Stimulated activated memory B cell treated with anti-CD40 and anti-IgM and Interleukin-4, amounts not matched to agents 10 μg/mL and 1 μg/mL and 100 μg/mL, for 72 hours (primary cell): ENCODE results near the gene PRM1.
A peak's percentile ranks its signal among the peaks of the same experiment; 100 is the strongest.
"Not testable (repeated sequence)": the region's sequence is repeated elsewhere in the genome, so short reads cannot be mapped to it uniquely, and the experiment has no call there.

Experiments used
- ATAC-seq: fragments of 150-1000 bp; cut with Tn5 transposase; 2 replicates; pipeline ENCODE4 v1.10.0; 2021
- H3K27ac Mint-ChIP-seq: one replicate; pipeline ENCODE4 v1.8.0; 2022; ENCODE audit warnings: mild to moderate bottlenecking, mixed read lengths
- H3K27me3 Mint-ChIP-seq: one replicate; pipeline ENCODE4 v1.8.0; 2022; ENCODE audit warnings: mixed read lengths
- H3K36me3 Mint-ChIP-seq: one replicate; pipeline ENCODE4 v1.8.0; 2022; ENCODE audit warnings: mixed read lengths
- H3K4me1 Mint-ChIP-seq: one replicate; pipeline ENCODE4 v1.8.0; 2022; ENCODE audit warnings: mixed read lengths
- H3K4me3 Mint-ChIP-seq: one replicate; pipeline ENCODE4 v1.8.0; 2022; ENCODE audit warnings: mild to moderate bottlenecking, moderate library complexity, mixed read lengths
- H3K9me3 Mint-ChIP-seq: one replicate; pipeline ENCODE4 v1.8.0; 2022; ENCODE audit warnings: mixed read lengths

Gene PRM1

GRCh38 chr16:11292076-11292748, 11.1 kb upstream of the PRM1 start:
- Mint-ChIP-seq H3K27me3 (no peaks in the 10 kb centered on the region), H3K27ac (peak overlapping the region; percentile 36), H3K4me3 (no peak overlapping the region), H3K36me3 (no peaks in the 10 kb centered on the region), H3K9me3 (no peaks in the 10 kb centered on the region), H3K4me1 (peaks cover 45% of the 10 kb centered on the region)
- ATAC-seq, result no peak

- Mint-ChIP-seq H3K27ac (no peak overlapping the region), H3K4me1 (peaks cover 50% of the 10 kb centered on the region), H3K9me3 (no peaks in the 10 kb centered on the region), H3K27me3 (no peaks in the 10 kb centered on the region), H3K4me3 (no peak overlapping the region), H3K36me3 (no peaks in the 10 kb centered on the region)
- ATAC-seq, result no peak
Measured at GRCh38 chr16:11291091-11291703, 10.1 kb upstream of the PRM1 start.

GRCh38 chr16:11290102-11290893, 9.2 kb upstream of the PRM1 start:
- H3K36me3 Mint-ChIP-seq, result no peaks in the 10 kb centered on the region
- no peak for ATAC-seq
- no peaks in the 10 kb centered on the region for H3K9me3 Mint-ChIP-seq
- H3K27ac Mint-ChIP-seq, result peak overlapping the region; percentile 47
- H3K4me1 Mint-ChIP-seq, result peaks cover 58% of the 10 kb centered on the region
- H3K4me3 Mint-ChIP-seq, result no peak overlapping the region
- no peaks in the 10 kb centered on the region for H3K27me3 Mint-ChIP-seq

- not testable (repeated sequence) for H3K27me3 Mint-ChIP-seq, ATAC-seq, H3K4me3 Mint-ChIP-seq, H3K36me3 Mint-ChIP-seq, H3K9me3 Mint-ChIP-seq
- peak overlapping the region; percentile 47 for H3K27ac Mint-ChIP-seq
- peaks cover 54% of the 10 kb centered on the region for H3K4me1 Mint-ChIP-seq
Measured at GRCh38 chr16:11289696-11290095, 8.6 kb upstream of the PRM1 start.

DNA sequence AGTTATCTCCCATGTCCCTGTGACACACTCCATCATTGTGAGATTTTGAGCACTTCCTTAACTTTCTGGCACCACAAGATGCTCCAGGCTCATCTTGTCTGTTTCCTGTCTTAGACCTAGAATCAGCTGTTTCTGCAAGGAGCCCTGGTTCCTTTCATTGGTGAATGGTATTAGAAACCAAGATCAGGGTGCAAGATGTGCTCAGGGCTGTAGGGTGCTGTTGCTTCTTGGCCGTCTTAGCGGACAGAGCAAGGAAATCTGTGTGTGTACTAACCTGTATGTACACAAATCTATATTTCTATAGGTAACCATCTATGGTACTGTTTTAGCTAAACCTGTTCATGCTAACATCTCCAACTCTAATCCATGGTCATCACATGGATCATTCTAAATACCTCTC, 8.1 kb upstream of the PRM1 start:
- Mint-ChIP-seq H3K36me3 (no peaks in the 10 kb centered on the region), H3K4me1 (peaks cover 50% of the 10 kb centered on the region), H3K4me3 (no peak overlapping the region), H3K27me3 (no peaks in the 10 kb centered on the region), H3K9me3 (no peaks in the 10 kb centered on the region), H3K27ac (no peak overlapping the region)
- no peak for ATAC-seq

DNA sequence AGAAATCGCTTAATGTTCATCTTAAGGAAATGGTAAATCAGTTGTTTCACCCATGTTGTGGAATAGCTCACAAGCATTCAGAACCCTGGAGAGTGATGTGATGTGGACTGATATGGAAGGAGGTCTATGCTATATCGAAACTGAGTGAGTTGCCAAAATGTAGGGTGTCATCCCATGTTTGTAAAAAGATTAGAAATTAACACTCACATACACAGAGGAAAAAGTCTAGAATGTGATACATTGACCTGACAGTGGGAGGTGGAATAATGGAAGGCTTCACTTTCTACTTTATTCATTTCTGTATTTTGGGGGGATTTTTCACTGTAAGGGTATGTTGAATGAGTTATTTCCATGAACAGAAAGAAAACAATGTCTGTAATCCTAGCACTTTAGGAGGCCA, 4.7 kb upstream of the PRM1 start:
- H3K27me3 Mint-ChIP-seq, result no peaks in the 10 kb centered on the region

GRCh38 chr16:11283820-11284248, 2.7 kb upstream of the PRM1 start:
- H3K27ac Mint-ChIP-seq, result peak overlapping the region; percentile 24
- H3K9me3 Mint-ChIP-seq, result no peaks in the 10 kb centered on the region
- H3K4me1 Mint-ChIP-seq, result peaks cover 47% of the 10 kb centered on the region
- no peak for ATAC-seq
- no peaks in the 10 kb centered on the region for H3K36me3 Mint-ChIP-seq
- no peak overlapping the region for H3K4me3 Mint-ChIP-seq
- H3K27me3 Mint-ChIP-seq, result no peaks in the 10 kb centered on the region

More for the DNA sequence above, 4.7 kb upstream of the PRM1 start:
- no peak for ATAC-seq
- no peak overlapping the region for H3K4me3 Mint-ChIP-seq
- peak overlapping the region; percentile 38 for H3K27ac Mint-ChIP-seq
- no peaks in the 10 kb centered on the region for H3K36me3 Mint-ChIP-seq
- peaks cover 34% of the 10 kb centered on the region for H3K4me1 Mint-ChIP-seq
- H3K9me3 Mint-ChIP-seq, result no peaks in the 10 kb centered on the region

- Mint-ChIP-seq H3K4me1 (peaks cover 18% of the 10 kb centered on the region), H3K27ac (peak overlapping the region; percentile 84), H3K27me3 (no peaks in the 10 kb centered on the region), H3K36me3 (no peaks in the 10 kb centered on the region), H3K9me3 (no peaks in the 10 kb centered on the region), H3K4me3 (no peak overlapping the region)
- ATAC-seq, result peak; percentile 81
Measured at GRCh38 chr16:11278681-11279628, 2.2 kb downstream of the PRM1 start.

DNA sequence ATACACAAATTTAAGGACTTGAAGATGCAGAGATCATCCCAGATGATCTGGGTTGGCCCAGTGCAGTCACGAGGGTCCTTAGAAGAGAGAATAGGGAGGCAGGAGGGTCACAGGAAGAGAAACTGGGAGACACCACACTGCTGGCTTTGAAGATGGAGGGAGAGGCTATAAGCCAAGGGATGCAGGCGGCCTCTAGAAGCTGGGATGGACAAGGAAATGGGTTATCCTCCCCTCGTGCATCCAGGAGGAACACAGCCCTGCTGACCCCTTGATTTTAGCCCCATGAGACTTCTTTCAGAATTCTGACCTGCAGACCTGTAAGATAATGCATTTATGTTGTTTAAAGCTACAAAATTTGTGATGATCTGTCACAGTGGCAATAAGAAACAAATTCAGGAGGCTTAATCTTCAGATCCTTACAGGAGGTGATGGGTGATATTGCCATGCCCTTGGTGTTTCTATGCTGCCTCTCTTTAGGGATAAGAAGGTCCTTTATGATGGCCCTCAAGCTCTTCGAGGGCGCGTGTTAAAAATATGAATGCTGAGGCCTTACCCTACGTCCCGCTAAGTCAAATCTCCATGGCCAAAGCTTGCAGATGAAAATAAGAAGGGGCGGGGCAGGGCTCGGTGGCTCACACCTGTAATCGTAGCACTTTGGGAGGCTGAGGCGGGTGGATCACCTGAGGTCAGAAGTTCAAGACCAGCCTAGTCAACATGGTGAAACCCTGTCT, 3.4 kb downstream of the PRM1 start:
- no peak for ATAC-seq
- H3K9me3 Mint-ChIP-seq, result no peaks in the 10 kb centered on the region

GRCh38 chr16:11276896-11277593, 4.1 kb downstream of the PRM1 start:
- Mint-ChIP-seq H3K9me3 (no peaks in the 10 kb centered on the region), H3K27me3 (no peaks in the 10 kb centered on the region), H3K27ac (peak overlapping the region; percentile 1), H3K4me1 (peaks cover 18% of the 10 kb centered on the region), H3K4me3 (no peak overlapping the region), H3K36me3 (no peaks in the 10 kb centered on the region)
- ATAC-seq, result no peak

More for the DNA sequence above, 3.4 kb downstream of the PRM1 start:
- H3K27ac Mint-ChIP-seq, result no peak overlapping the region
- H3K27me3 Mint-ChIP-seq, result no peaks in the 10 kb centered on the region
- no peaks in the 10 kb centered on the region for H3K36me3 Mint-ChIP-seq
- H3K4me1 Mint-ChIP-seq, result peaks cover 18% of the 10 kb centered on the region
- no peak overlapping the region for H3K4me3 Mint-ChIP-seq

DNA sequence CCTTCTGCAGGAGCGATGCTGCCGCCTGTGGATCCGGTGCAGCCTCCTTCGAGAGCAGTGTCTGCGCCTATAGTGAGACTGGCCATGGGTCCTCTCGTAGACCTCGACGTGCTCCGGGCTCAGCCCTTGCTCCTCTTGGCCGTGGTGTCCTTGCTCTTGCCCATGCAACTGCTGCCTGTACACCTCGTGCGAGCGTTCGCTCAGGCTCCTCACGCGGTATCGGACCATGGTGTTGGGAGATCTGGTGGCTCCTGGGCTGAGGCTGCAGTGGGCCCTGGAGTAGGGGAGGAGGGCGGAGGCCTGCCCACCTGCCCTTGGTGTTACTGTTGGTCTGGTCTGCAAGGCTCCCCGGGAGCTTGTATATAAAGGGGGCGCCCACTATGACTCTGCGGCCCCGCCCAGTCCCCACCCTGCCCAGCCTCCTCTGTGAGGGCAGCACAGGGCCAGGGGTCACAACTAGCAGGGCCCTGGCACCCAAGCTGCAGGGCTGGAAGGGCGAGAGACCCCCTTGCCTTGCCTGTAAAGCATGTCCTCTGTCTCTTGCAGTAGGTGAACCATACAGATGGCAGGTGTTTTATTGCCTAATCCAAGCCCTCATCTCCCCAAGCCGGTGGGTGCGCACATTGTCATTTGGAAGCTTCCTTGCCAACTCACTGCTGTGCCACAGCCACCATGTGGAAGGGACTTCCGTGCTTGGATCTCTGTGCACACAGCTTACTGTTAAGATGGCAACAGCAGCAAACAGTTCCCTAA, 4.8 kb downstream of the PRM1 start, which contains the start of gene PRM2:
PRM2 (minus strand) TSS at position 338 of the 753 bp plus-strand sequence; CDS start at position 228, 110 bp downstream.
- H3K9me3 Mint-ChIP-seq, result no peaks in the 10 kb centered on the region
- H3K36me3 Mint-ChIP-seq, result no peaks in the 10 kb centered on the region
- H3K4me1 Mint-ChIP-seq, result peaks cover 18% of the 10 kb centered on the region
- peak within 1 kb of the TSS; percentile 1 for H3K27ac Mint-ChIP-seq
- ATAC-seq, result no peak
- no peak within 1 kb of the TSS for H3K4me3 Mint-ChIP-seq
- H3K27me3 Mint-ChIP-seq, result no peaks in the 10 kb centered on the region

GRCh38 chr16:11274964-11275363, 6.2 kb downstream of the PRM1 start:
- Mint-ChIP-seq H3K4me3 (no peak overlapping the region), H3K9me3 (no peaks in the 10 kb centered on the region), H3K4me1 (peaks cover 15% of the 10 kb centered on the region), H3K36me3 (no peaks in the 10 kb centered on the region), H3K27me3 (no peaks in the 10 kb centered on the region), H3K27ac (no peak overlapping the region)
- ATAC-seq, result no peak

DNA sequence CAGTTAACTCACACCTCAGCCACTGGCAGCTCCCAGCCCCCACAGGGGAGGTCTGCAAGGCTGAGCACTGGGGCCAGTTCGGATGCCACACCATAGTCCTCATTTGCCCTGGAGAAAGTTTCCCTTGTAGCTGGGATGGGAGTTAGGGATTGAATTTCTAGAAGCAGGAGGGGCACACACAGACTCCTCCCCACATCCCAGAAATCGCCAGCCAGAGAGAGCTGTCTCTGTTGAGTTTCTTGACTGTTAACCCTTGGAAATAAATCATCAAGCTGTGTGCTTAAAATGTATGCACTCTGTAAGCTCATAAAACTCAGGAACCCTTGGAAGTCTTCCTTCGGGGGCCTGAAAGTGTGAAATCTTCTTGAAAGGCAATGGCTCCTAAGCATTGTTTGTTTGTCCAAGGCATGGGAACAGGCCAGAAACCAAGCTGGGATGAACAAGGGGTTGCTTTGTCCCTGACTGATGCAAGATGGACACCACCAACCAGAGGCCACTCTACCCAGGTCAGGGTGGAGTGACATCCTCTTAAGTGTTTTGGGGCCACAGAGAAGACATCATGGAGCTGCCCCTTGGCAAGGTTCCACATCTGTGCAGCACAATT, 7.3 kb downstream of the PRM1 start:
- no peak overlapping the region for H3K4me3 Mint-ChIP-seq

More for the DNA sequence above, 7.3 kb downstream of the PRM1 start:
- Mint-ChIP-seq H3K27ac (no peak overlapping the region), H3K27me3 (no peaks in the 10 kb centered on the region), H3K4me1 (peaks cover 3% of the 10 kb centered on the region), H3K9me3 (no peaks in the 10 kb centered on the region), H3K36me3 (no peaks in the 10 kb centered on the region)
- no peak for ATAC-seq
